Neuronal stem cell (in vitro differentiated cells): ENCODE data around the gene DYNLT3.

Experiments
- DNase-seq: peaks from one replicate; pipeline ENCODE4 v3.0.0-alpha.2; 2013; ENCODE audit warnings: low spot score
- H2AFZ ChIP-seq: one replicate; pipeline ENCODE4 v1.6.1; 2013; ENCODE audit warnings: mild to moderate bottlenecking, low read length, inconsistent platforms
- H2AK5ac ChIP-seq: 2 replicates; pipeline ENCODE4 v1.6.1; 2013; ENCODE audit warnings: low read depth, mild to moderate bottlenecking, inconsistent platforms, low read length, moderate library complexity, mixed read lengths
- H2BK120ac ChIP-seq: 2 replicates; pipeline ENCODE4 v1.6.1; 2013; ENCODE audit warnings: low read depth, mild to moderate bottlenecking, inconsistent platforms, low read length, moderate library complexity, mixed read lengths
- H2BK12ac ChIP-seq: one replicate; pipeline ENCODE4 v1.6.1; 2013; ENCODE audit warnings: low read length, inconsistent platforms
- H2BK15ac ChIP-seq: 2 replicates; pipeline ENCODE4 v1.6.1; 2013; ENCODE audit warnings: mild to moderate bottlenecking, low read length, inconsistent platforms, mixed read lengths
- H2BK5ac ChIP-seq: one replicate; pipeline ENCODE4 v1.6.1; 2013; ENCODE audit warnings: inconsistent platforms, mild to moderate bottlenecking, low read length, moderate library complexity
- H3K14ac ChIP-seq: one replicate; pipeline ENCODE4 v1.6.1; 2013; ENCODE audit warnings: low read length, inconsistent platforms
- H3K18ac ChIP-seq: 2 replicates; pipeline ENCODE4 v1.6.1; 2013; ENCODE audit warnings: low read length, inconsistent platforms
- H3K23ac ChIP-seq: 2 replicates; pipeline ENCODE4 v1.6.1; 2013; ENCODE audit warnings: low read depth, mild to moderate bottlenecking, mixed read lengths, low read length, inconsistent platforms; ENCODE audit not compliant: poor library complexity
- H3K27ac ChIP-seq: replicated peaks from 3 replicates; pipeline ENCODE4 v1.5.1; 2013; ENCODE audit warnings: low read length, inconsistent platforms
- H3K27me3 ChIP-seq, 3 experiments: 2 replicates each; pipeline ENCODE4 v1.6.1; 2013; ENCODE audit warnings: low read length in 3 of 3, mild to moderate bottlenecking in 2 of 3, inconsistent platforms in 1 of 3, low read depth in 1 of 3, mixed read lengths in 1 of 3, moderate library complexity in 1 of 3; ENCODE audit not compliant: control insufficient read depth in 3 of 3, insufficient read depth in 3 of 3
- H3K36me3 ChIP-seq, 2 donors: replicated peaks in 1 of 2; 2 replicates each; pipeline ENCODE4 v1.6.1; 2013; ENCODE audit warnings: low read length in 2 of 2; ENCODE audit not compliant: control insufficient read depth in 2 of 2, insufficient read depth in 2 of 2
- H3K4ac ChIP-seq: 2 replicates; pipeline ENCODE4 v1.6.1; 2013; ENCODE audit warnings: inconsistent platforms, mild to moderate bottlenecking, low read length, moderate library complexity
- H3K4me1 ChIP-seq, 2 donors: 1 replicate in 1 of 2; 2 replicates in 1 of 2; pipeline ENCODE4 v1.6.1; 2013; ENCODE audit warnings: low read length in 2 of 2, low read depth in 1 of 2; ENCODE audit not compliant: control insufficient read depth in 2 of 2, insufficient read depth in 1 of 2
- H3K4me2 ChIP-seq: one replicate; pipeline ENCODE4 v1.6.1; 2013; ENCODE audit warnings: mild to moderate bottlenecking, low read length, inconsistent platforms; ENCODE audit not compliant: insufficient read depth, poor library complexity, severe bottlenecking
- H3K4me3 ChIP-seq, 2 donors: 2 replicates each; pipeline ENCODE4 v1.5.1; 2013; ENCODE audit warnings: low read length in 2 of 2, mild to moderate bottlenecking in 2 of 2, inconsistent platforms in 1 of 2, moderate library complexity in 1 of 2
- H3K79me1 ChIP-seq: one replicate; pipeline ENCODE4 v1.6.1; 2013; ENCODE audit warnings: low read depth, mild to moderate bottlenecking, inconsistent platforms, low read length, moderate library complexity
- H3K9ac ChIP-seq: one replicate; pipeline ENCODE4 v1.6.1; 2013; ENCODE audit warnings: mild to moderate bottlenecking, low read depth, low read length, inconsistent platforms; ENCODE audit not compliant: poor library complexity
- H3K9me3 ChIP-seq, 2 donors: replicated peaks in 1 of 2; 2 replicates each; pipeline versions ENCODE3 to v1.6.1; 2013; ENCODE audit warnings: low read length in 2 of 2, mild to moderate bottlenecking in 2 of 2, inconsistent platforms in 1 of 2, low read depth in 1 of 2, mixed read lengths in 1 of 2, moderate library complexity in 1 of 2; ENCODE audit not compliant: control insufficient read depth in 2 of 2, insufficient read depth in 1 of 2
- H4K8ac ChIP-seq: one replicate; pipeline ENCODE4 v1.6.1; 2013; ENCODE audit warnings: low read depth, mild to moderate bottlenecking, inconsistent platforms, low read length, moderate library complexity
- H4K91ac ChIP-seq: one replicate; pipeline ENCODE4 v1.6.1; 2013; ENCODE audit warnings: low read length, low read depth, mild to moderate bottlenecking, inconsistent platforms; ENCODE audit not compliant: poor library complexity
- WGBS, 2 donors: extraction: QIAGEN DNeasy Blood & Tissue Kit; methylation state at CpG; one replicate each; pipeline ENCODE4 v1.1.7; 2013; ENCODE audit warnings: missing lambda C conversion rate in 2 of 2, mixed read lengths in 1 of 2; ENCODE audit not compliant: insufficient read length in 2 of 2, insufficient replicate concordance in 1 of 2; ENCODE audit errors: extremely low coverage in 2 of 2; 5-methylcytosine and 5-hydroxymethylcytosine counted together

DYNLT3 gene

DNA sequence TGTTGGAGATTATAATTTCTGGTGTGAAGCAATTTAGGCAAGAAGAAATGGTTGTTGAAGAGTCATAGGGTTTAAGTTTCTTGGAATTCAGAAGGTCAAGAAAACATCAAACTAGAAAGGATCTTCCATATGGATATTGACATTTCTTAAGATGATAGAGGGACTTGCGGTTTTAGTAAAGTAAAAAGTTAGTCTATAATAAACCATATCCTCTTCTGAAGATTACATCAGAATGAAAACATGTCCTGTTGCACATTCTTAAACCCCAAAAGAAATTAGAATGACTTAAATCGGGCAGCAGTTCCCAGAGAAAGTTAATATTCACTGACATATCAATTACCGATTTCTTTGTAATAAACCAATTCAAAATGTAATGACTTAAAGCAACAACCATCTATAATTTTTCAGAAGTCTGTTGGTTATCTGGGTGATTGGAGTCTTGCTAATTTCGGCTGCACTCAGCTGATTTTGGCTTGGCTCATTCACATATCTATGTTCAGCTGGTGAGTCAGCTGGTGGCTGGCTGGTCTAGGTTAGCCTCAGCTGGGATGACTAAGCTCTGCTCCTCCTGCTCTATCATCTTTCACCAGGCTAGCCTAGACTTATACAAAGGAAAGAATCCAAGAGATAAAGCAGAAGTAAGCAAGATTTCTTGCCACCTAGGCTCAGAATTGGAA, 24.4 kb upstream of the DYNLT3 start:
- WGBS, 2 donors, result no CpG with 5 or more reads among the region's 4 CpGs
- Histone ChIP-seq H3K23ac (no peak overlapping the region), H2BK15ac (no peak overlapping the region), H3K79me1 (no peaks in the 10 kb centered on the region), H3K9ac (no peak overlapping the region), H3K18ac (no peak overlapping the region), H3K4me3 (no peak overlapping the region), H3K4me2 (no peak overlapping the region), H3K36me3 (no peaks in the 10 kb centered on the region), H2AK5ac (no peak overlapping the region), H2AFZ (no peak overlapping the region), H2BK120ac (no peak overlapping the region), H3K9me3 (no peaks in the 10 kb centered on the region), H2BK5ac (no peak overlapping the region), H4K91ac (no peak overlapping the region), H3K4me1 (peaks cover 0 to 2% of the 10 kb centered on the region in 2 donors), H3K27me3 (no peaks in the 10 kb centered on the region), H3K27ac (no peak overlapping the region), H4K8ac (no peak overlapping the region), H3K14ac (no peak overlapping the region), H3K4ac (no peak overlapping the region), H2BK12ac (no peak overlapping the region)
- no peak for DNase-seq

DNA sequence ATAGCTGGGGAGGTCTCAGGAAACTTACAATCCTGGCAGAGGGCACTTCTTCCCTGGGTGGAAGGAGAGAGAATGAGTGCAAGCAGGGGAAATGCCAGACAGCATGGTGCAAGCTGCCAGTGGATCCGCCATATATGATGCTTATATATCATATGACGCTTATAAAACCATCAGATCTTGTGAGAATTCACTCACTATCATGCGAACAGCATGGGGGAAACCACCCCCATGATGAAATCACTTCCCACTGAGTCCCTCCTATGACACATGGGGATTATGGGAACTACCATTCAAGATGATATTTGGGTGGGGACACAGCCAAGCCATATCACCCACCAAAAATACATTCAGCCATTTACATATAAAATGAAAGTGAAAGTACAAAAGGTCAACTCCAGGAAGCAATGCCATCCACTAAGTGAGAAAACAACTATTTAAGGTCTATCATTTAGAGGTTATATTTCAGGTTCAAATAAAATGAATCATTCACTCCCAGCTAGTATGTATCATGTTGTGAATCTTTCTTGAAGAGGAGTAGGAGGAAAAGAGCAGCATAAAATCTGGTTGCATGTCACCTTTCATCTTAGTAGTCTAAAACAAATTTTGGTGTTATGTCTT, 20.3 kb upstream of the DYNLT3 start:
- H2BK12ac ChIP-seq, result no peak overlapping the region
- no peaks in the 10 kb centered on the region for H3K4me1 ChIP-seq
- no peak overlapping the region for H3K18ac ChIP-seq
- H2AK5ac ChIP-seq, result no peak overlapping the region
- no peak overlapping the region for H3K27ac ChIP-seq
- no peak overlapping the region for H2BK15ac ChIP-seq
- no peak overlapping the region for H4K8ac ChIP-seq
- DNase-seq, result no peak
- no peak overlapping the region for H3K4me3 ChIP-seq
- no peak overlapping the region for H2AFZ ChIP-seq
- no peaks in the 10 kb centered on the region for H3K36me3 ChIP-seq
- H2BK120ac ChIP-seq, result no peak overlapping the region
- H2BK5ac ChIP-seq, result no peak overlapping the region
- H3K9ac ChIP-seq, result no peak overlapping the region
- no peak overlapping the region for H4K91ac ChIP-seq
- no peak overlapping the region for H3K23ac ChIP-seq
- H3K14ac ChIP-seq, result no peak overlapping the region
- H3K9me3 ChIP-seq, result no peaks in the 10 kb centered on the region
- H3K79me1 ChIP-seq, result no peaks in the 10 kb centered on the region
- no peak overlapping the region for H3K4ac ChIP-seq
- no peak overlapping the region for H3K4me2 ChIP-seq
- no peaks in the 10 kb centered on the region for H3K27me3 ChIP-seq
- no CpG with 5 or more reads among the region's 3 CpGs for WGBS, 2 donors

DNA sequence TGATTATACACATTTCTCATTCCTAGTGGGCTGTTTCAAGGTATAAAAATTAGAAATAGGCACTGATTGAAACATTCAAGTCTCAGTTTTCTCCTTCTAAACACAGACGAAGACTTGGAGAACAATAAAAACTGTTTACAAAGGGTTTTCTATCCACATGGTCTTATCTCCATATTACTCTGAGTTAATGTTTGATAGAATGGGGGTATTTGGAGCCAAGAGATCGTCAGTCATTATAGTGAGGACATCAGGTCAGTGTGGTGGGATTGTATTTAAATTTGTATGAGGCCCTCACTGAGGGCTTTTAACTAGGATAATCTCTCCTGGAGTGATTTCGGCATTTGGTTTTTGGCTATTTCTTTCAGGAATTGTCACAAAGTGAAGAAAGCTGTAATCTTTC, 16.4 kb upstream of the DYNLT3 start:
- Histone ChIP-seq H3K14ac (no peak overlapping the region), H3K79me1 (no peaks in the 10 kb centered on the region), H3K36me3 (no peaks in the 10 kb centered on the region), H4K8ac (no peak overlapping the region), H3K4ac (no peak overlapping the region), H3K4me3 (no peak overlapping the region), H2BK12ac (no peak overlapping the region), H2AFZ (no peak overlapping the region), H3K27ac (no peak overlapping the region), H3K23ac (no peak overlapping the region), H3K18ac (no peak overlapping the region), H2BK15ac (no peak overlapping the region), H2AK5ac (no peak overlapping the region), H4K91ac (no peak overlapping the region), H3K9me3 (no peaks in the 10 kb centered on the region), H3K27me3 (no peaks in the 10 kb centered on the region), H3K4me1 (no peaks in the 10 kb centered on the region), H3K9ac (no peak overlapping the region), H2BK5ac (no peak overlapping the region), H3K4me2 (no peak overlapping the region), H2BK120ac (no peak overlapping the region)
- no peak for DNase-seq
- WGBS, 2 donors, result no CpG with 5 or more reads among the region's 3 CpGs

DNA sequence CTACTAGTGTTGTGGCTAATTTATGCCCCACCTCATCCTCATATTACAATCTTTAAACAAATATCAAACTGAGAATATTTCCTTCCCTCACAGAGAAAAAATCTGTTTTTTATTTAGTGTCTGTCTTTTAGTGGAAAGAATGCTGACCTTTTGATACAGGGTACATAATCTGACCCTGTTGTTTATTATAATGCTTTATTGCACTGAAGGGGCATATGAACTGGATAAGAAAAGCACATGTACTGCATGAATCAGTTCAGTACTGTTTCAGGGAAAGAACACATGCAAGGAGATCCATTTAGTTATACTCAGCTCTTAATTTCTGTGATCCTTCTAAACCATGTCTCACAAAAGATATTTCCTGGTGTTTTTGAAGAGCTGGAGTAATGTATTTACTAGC, 15.5 kb upstream of the DYNLT3 start:
- no peak overlapping the region for H3K4ac ChIP-seq
- H3K36me3 ChIP-seq, result no peaks in the 10 kb centered on the region
- H2BK12ac ChIP-seq, result no peak overlapping the region
- H3K4me3 ChIP-seq, result no peak overlapping the region
- no peak overlapping the region for H2BK15ac ChIP-seq
- no peaks in the 10 kb centered on the region for H3K4me1 ChIP-seq
- no peak overlapping the region for H4K8ac ChIP-seq
- no peak overlapping the region for H3K9ac ChIP-seq
- H3K79me1 ChIP-seq, result no peaks in the 10 kb centered on the region
- H2AFZ ChIP-seq, result no peak overlapping the region
- H3K27me3 ChIP-seq, result no peaks in the 10 kb centered on the region
- no peak overlapping the region for H3K14ac ChIP-seq
- no peak overlapping the region for H3K4me2 ChIP-seq
- DNase-seq, result no peak
- H3K23ac ChIP-seq, result no peak overlapping the region
- H3K9me3 ChIP-seq, result no peaks in the 10 kb centered on the region
- H2AK5ac ChIP-seq, result no peak overlapping the region
- no peak overlapping the region for H4K91ac ChIP-seq
- H2BK120ac ChIP-seq, result no peak overlapping the region
- H3K27ac ChIP-seq, result no peak overlapping the region
- no peak overlapping the region for H3K18ac ChIP-seq
- H2BK5ac ChIP-seq, result no peak overlapping the region
